ENCODE measurements around the gene OR11L1. TPM values are rescaled to one million over a fixed set of nuclear protein-coding genes. Genes with fewer than 3 reads are reported as not detected.

Gene OR11L1
- total RNA-seq (2014; rRNA removed; shearing (Covaris generic)): not detected in 2 replicates

GRCh38 chr1:247841796-247842195 is at the start of gene OR11L1:
TSS of gene OR11L1 (minus strand) at chr1:247841896. CDS start at chr1:247841896, 0 bp downstream.

DNA sequence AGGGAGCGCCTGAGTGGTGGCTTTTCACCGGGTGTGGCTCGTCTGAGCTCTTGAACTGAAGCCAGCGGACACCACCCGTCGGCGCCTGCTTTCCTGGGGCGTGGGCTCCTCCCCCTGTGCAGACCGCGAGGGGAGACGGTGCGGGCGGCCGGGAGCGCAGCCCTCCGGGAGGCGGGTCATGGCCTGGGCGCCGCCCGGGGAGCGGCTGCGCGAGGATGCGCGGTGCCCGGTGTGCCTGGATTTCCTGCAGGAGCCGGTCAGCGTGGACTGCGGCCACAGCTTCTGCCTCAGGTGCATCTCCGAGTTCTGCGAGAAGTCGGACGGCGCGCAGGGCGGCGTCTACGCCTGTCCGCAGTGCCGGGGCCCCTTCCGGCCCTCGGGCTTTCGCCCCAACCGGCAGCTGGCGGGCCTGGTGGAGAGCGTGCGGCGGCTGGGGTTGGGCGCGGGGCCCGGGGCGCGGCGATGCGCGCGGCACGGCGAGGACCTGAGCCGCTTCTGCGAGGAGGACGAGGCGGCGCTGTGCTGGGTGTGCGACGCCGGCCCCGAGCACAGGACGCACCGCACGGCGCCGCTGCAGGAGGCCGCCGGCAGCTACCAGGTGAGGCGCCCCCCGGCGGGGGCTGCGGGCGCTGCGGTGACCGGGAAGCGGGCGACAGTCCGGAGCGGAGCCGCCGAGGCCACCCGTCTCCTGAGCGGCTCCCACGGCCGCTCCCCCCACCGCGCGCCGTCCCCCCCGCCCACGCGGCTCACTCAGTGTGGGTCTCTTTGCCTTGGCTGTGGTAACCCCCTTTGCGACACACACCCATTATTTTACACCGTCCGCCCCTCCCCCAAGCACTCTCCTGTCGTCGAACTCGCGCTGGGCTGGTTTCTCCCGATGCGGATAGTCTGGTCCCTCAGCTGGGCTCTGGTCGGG is 15.6 kb upstream of the OR11L1 start, which contains the start of gene TRIM58:
Gene TRIM58 (plus strand): TSS at position 119 of the 916 bp plus-strand sequence. CDS start 60 bp downstream, at position 179.

GRCh38 chr1:247824023-247824422 is 17.7 kb downstream of the OR11L1 start, which contains the start of gene OR14A16:
TSS of gene OR14A16 (minus strand) at chr1:247824119. CDS start at chr1:247815729, 8,390 bp downstream.

Other genes starting within 250 kb of the OR11L1 start
- gene OR2G3, start 236.3 kb downstream of the OR11L1 start, total RNA-seq (2014; rRNA removed; shearing (Covaris generic)): not detected in 2 replicates
- gene OR13G1, start 162.2 kb downstream of the OR11L1 start, total RNA-seq (2014; rRNA removed; shearing (Covaris generic)): not detected in 2 replicates
- not detected in 2 replicates for gene OR6F1, start 125.2 kb downstream of the OR11L1 start, total RNA-seq (2014; rRNA removed; shearing (Covaris generic))
- not detected in 2 replicates for gene OR14K1, start 103.3 kb downstream of the OR11L1 start, total RNA-seq (2014; rRNA removed; shearing (Covaris generic))
- not detected in 2 replicates for gene OR14A2, start 93.8 kb downstream of the OR11L1 start, total RNA-seq (2014; rRNA removed; shearing (Covaris generic))
- not detected in 2 replicates for gene OR1C1, start 81.3 kb downstream of the OR11L1 start, total RNA-seq (2014; rRNA removed; shearing (Covaris generic))
- gene OR14A16, start 17.8 kb downstream of the OR11L1 start, total RNA-seq (2014; rRNA removed; shearing (Covaris generic)): not detected in 2 replicates
- 12.9 and 13.2 TPM in 2 replicates for gene TRIM58, start 15.3 kb upstream of the OR11L1 start, total RNA-seq (2014; rRNA removed; shearing (Covaris generic))
- gene OR2W3, start 53.7 kb upstream of the OR11L1 start, total RNA-seq (2014; rRNA removed; shearing (Covaris generic)): 0.45 and 2.8 TPM in 2 replicates
- 0.32 TPM in 1 of 2 replicates, not detected in the other for gene OR2T8, start 78.4 kb upstream of the OR11L1 start, total RNA-seq (2014; rRNA removed; shearing (Covaris generic))
- not detected in 2 replicates for gene OR2AJ1, start 83.0 kb upstream of the OR11L1 start, total RNA-seq (2014; rRNA removed; shearing (Covaris generic))
- gene OR2L8, start 107.0 kb upstream of the OR11L1 start, total RNA-seq (2014; rRNA removed; shearing (Covaris generic)): not detected in 2 replicates
- gene OR2AK2, start 123.3 kb upstream of the OR11L1 start, total RNA-seq (2014; rRNA removed; shearing (Covaris generic)): not detected in 2 replicates
- gene OR2L5, start 171.8 kb upstream of the OR11L1 start, total RNA-seq (2014; rRNA removed; shearing (Covaris generic)): 0.08 TPM in 1 of 2 replicates, not detected in the other
- 0.04 and 0.29 TPM in 2 replicates for gene OR2L2, start 188.2 kb upstream of the OR11L1 start, total RNA-seq (2014; rRNA removed; shearing (Covaris generic))
- gene OR2L3, start 204.9 kb upstream of the OR11L1 start, total RNA-seq (2014; rRNA removed; shearing (Covaris generic)): not detected in 2 replicates

Measured in A375 (cell line).